Hepatic stellate cell (primary cell): ENCODE data around the gene PCDHB12.
A peak's percentile ranks its signal among the peaks of the same experiment; 100 is the strongest.
"Not testable (repeated sequence)": the region's sequence is repeated elsewhere in the genome, so short reads cannot be mapped to it uniquely, and the experiment has no call there.

Source experiments
- DNase-seq: peaks from one replicate; pipeline ENCODE4 v3.0.0; 2011; ENCODE audit warnings: low spot score

PCDHB12 gene

GRCh38 chr5:141210281-141210680 lies 1.8 kb downstream of the PCDHB12 start:
- DNase-seq = not testable (repeated sequence)

DNA sequence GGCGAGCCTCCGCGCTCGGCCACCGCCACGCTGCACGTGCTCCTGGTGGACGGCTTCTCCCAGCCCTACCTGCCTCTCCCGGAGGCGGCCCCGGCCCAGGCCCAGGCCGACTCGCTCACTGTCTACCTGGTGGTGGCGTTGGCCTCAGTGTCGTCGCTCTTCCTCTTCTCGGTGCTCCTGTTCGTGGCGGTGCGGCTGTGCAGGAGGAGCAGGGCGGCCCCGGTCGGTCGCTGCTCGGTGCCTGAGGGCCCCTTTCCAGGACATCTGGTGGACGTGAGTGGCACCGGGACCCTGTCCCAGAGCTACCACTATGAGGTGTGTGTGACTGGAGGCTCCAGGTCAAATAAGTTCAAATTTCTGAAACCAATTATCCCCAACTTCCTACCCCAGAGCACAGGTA lies 2.3 kb downstream of the PCDHB12 start:
- not testable (repeated sequence) for DNase-seq

GRCh38 chr5:141213656-141214339 lies 5.3 kb downstream of the PCDHB12 start, which contains the start of gene PCDHB13:
TSS of gene PCDHB13 (plus strand) at chr5:141213919. CDS start at chr5:141214124, 205 bp downstream.
- not testable (repeated sequence) for DNase-seq

GRCh38 chr5:141214583-141214982 lies 6.1 kb downstream of the PCDHB12 start:
- not testable (repeated sequence) for DNase-seq

GRCh38 chr5:141215504-141215903 lies 7.0 kb downstream of the PCDHB12 start:
- DNase-seq = not testable (repeated sequence)

DNA sequence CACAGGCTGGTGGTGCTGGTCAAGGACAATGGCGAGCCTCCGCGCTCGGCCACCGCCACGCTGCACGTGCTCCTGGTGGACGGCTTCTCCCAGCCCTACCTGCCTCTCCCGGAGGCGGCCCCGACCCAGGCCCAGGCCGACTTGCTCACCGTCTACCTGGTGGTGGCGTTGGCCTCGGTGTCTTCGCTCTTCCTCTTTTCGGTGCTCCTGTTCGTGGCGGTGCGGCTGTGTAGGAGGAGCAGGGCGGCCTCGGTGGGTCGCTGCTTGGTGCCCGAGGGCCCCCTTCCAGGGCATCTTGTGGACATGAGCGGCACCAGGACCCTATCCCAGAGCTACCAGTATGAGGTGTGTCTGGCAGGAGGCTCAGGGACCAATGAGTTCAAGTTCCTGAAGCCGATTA lies 7.5 kb downstream of the PCDHB12 start:
- DNase-seq = not testable (repeated sequence)

DNA sequence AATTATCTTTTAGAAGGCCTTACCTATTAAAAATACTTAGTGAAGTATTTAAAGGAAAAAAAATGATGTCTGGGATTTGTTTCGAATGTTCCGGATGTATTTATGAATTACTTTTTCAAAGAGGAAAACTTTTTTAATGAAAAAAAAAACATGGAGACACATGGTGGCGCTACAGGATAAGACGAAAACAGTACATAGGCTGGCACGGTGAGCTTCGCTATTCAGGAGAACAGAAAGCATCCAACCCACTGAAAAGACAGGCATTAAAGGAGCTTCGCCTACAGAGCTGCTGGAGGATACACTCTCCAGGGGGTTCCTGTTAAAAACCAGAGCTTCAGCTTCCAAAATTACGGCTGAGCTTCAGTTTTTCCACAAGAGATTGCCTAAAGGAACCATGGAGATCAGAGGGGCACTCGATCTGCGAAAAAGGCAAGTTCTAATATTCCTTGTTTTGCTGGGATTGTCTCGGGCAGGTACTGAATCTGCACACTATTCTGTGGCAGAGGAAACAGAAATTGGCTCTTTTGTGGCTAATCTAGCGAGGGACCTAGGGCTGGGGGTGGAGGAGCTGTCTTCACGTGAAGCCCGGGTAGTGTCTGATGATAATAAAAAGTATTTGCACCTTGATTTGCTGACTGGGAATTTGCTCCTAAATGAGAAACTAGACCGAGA lies 14.7 kb downstream of the PCDHB12 start, which contains the start of gene PCDHB14:
Gene PCDHB14, plus strand, starts transcription at position 232 of the 672 bp plus-strand sequence. Its CDS starts 163 bp downstream, at position 395.
- peak; percentile 44 for DNase-seq

DNA sequence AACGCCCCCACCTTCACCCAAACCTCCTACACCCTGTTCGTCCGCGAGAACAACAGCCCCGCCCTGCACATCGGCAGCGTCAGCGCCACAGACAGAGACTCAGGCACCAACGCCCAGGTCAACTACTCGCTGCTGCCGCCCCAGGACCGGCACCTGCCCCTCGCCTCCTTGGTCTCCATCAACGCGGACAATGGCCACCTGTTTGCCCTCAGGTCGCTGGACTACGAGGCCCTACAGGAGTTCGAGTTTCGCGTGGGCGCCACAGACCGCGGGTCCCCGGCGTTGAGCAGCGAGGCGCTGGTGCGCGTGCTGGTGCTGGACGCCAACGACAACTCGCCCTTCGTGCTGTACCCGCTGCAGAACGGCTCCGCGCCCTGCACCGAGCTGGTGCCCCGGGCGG lies 16.3 kb downstream of the PCDHB12 start:
- DNase-seq = not testable (repeated sequence)

- not testable (repeated sequence) for DNase-seq
Observed at GRCh38 chr5:141225421-141225820, 16.9 kb downstream of the PCDHB12 start.

- no peak for DNase-seq
Observed at GRCh38 chr5:141234109-141234667, 25.7 kb downstream of the PCDHB12 start.

- DNase-seq = not testable (repeated sequence)
Observed at GRCh38 chr5:141235922-141236321, 27.4 kb downstream of the PCDHB12 start.

DNA sequence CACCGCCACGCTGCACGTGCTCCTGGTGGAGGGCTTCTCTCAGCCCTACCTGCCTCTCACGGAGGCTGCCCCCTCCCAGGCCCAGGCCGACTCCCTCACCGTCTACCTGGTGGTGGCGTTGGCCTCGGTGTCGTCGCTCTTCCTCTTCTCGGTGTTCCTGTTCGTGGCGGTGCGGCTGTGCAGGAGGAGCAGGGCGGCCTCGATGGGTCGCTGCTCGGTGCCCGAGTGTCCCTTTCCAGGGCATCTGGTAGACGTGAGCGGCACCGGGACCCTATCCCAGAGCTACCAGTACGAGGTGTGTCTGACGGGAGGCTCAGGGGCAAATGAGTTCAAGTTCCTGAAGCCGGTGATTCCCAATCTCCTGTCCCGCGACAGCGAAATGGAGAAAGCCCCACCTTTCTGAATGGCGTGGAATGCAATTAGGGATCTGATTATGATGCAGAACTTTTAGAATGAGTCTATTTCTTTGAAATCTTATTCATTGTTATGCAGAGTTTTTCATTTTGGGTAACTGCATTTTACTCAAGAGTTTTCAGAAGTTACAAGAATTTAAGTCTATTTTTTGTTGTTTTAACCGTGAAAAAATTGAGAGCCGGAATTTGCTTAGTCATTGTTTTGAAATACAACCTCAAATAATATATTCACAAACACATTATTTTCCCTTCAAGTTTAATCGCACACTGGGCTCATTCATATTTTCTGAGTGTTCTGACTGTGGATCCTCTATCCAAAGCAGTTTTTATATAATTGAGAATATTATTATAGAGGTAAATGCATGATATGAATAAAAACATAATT lies 28.2 kb downstream of the PCDHB12 start:
- no peak for DNase-seq

- DNase-seq = no peak
Observed at GRCh38 chr5:141241496-141241895, 33.0 kb downstream of the PCDHB12 start.

DNA sequence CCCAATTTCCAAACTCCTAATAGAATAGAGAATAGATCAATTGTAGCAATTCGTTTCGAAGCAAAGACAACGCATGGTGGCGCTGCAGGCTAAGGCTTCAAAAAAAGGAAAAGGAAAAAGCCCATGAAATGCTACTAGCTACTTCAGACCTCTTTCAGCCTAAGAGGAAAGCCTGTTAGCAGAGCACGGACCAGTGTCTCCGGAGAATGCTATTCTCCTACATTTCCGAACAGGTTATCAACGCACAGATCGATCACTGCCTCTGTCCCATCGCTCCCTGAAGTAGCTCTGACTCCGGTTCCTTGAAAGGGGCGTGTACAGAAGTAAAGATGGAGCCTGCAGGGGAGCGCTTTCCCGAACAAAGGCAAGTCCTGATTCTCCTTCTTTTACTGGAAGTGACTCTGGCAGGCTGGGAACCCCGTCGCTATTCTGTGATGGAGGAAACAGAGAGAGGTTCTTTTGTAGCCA lies 36.8 kb downstream of the PCDHB12 start, which contains the start of gene PCDHB15:
Gene PCDHB15, plus strand, starts transcription at position 146 of the 468 bp plus-strand sequence. Its CDS starts 184 bp downstream, at position 330.
- DNase-seq = no peak

- DNase-seq = not testable (repeated sequence)
Observed at GRCh38 chr5:141246971-141247370, 38.5 kb downstream of the PCDHB12 start.

GRCh38 chr5:141247434-141247833 lies 38.9 kb downstream of the PCDHB12 start:
- not testable (repeated sequence) for DNase-seq

- no peak for DNase-seq
Observed at GRCh38 chr5:141250576-141250975, 42.1 kb downstream of the PCDHB12 start.

- no peak for DNase-seq
Observed at GRCh38 chr5:141258464-141258863, 49.9 kb downstream of the PCDHB12 start.

DNA sequence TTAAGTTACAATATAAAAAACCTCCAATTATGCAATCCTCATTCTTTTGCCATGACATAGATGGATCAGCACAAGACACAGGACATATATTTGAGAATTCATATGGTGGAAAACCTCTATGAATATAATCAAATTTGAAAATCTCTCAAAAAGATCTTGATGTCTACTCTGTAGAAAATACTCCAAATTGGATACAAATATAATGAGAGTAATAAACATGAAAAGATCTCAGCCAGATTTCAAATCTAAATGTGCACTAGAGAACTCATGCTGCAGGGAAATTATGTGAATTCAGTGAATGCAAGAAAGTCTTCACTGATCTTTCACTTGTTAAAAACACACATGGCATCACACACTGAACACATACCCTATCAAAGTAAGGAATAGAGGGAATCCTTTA lies 50.4 kb downstream of the PCDHB12 start:
- DNase-seq = no peak

- no peak for DNase-seq
Observed at GRCh38 chr5:141260458-141261237, 52.1 kb downstream of the PCDHB12 start.

GRCh38 chr5:141261238-141261546 lies 52.7 kb downstream of the PCDHB12 start:
- no peak for DNase-seq
